ENCODE measurements around the gene ADGRF3.
"Not testable (repeated sequence)": the region's sequence is repeated elsewhere in the genome, so short reads cannot be mapped to it uniquely, and the experiment has no call there.

The ADGRF3 gene

GRCh38 chr2:26359886-26360473 lies 13.4 kb upstream of the ADGRF3 start:
- Mint-ChIP-seq H3K36me3 (peaks cover 12% of the 10 kb centered on the region), H3K27ac (no peak overlapping the region), H3K27me3 (no peaks in the 10 kb centered on the region), H3K9me3 (ENCODE audit: low read depth) (no peaks in the 10 kb centered on the region), H3K4me1 (ENCODE audit: low read depth) (peaks cover 63% of the 10 kb centered on the region), H3K4me3 (no peak overlapping the region)

- H3K27me3 Mint-ChIP-seq: no peaks in the 10 kb centered on the region
- H3K4me3 Mint-ChIP-seq: no peak overlapping the region
- no peaks in the 10 kb centered on the region for H3K9me3 Mint-ChIP-seq (ENCODE audit: low read depth)
- H3K4me1 Mint-ChIP-seq (ENCODE audit: low read depth): peaks cover 73% of the 10 kb centered on the region
- H3K27ac Mint-ChIP-seq: no peak overlapping the region
- peaks cover 17% of the 10 kb centered on the region for H3K36me3 Mint-ChIP-seq
These were observed 10.2 kb upstream of the ADGRF3 start for GRCh38 chr2:26356771-26357170.

GRCh38 chr2:26356111-26356510 lies 9.5 kb upstream of the ADGRF3 start:
- peak overlapping the region; percentile 17 for H3K27ac Mint-ChIP-seq
- no peaks in the 10 kb centered on the region for H3K27me3 Mint-ChIP-seq
- no peak overlapping the region for H3K4me3 Mint-ChIP-seq
- H3K36me3 Mint-ChIP-seq: peaks cover 17% of the 10 kb centered on the region
- no peaks in the 10 kb centered on the region for H3K9me3 Mint-ChIP-seq (ENCODE audit: low read depth)
- peaks cover 74% of the 10 kb centered on the region for H3K4me1 Mint-ChIP-seq (ENCODE audit: low read depth)

- Mint-ChIP-seq H3K36me3 (peaks cover 17% of the 10 kb centered on the region), H3K27ac (peak overlapping the region; percentile 35), H3K4me1 (ENCODE audit: low read depth) (peaks cover 73% of the 10 kb centered on the region), H3K9me3 (ENCODE audit: low read depth) (no peaks in the 10 kb centered on the region), H3K4me3 (peak overlapping the region; percentile 60), H3K27me3 (no peaks in the 10 kb centered on the region)
These were observed 8.7 kb upstream of the ADGRF3 start for GRCh38 chr2:26355038-26355995.

GRCh38 chr2:26354469-26354868 lies 7.9 kb upstream of the ADGRF3 start:
- H3K9me3 Mint-ChIP-seq (ENCODE audit: low read depth); H3K27me3 Mint-ChIP-seq; H3K4me3 Mint-ChIP-seq; H3K27ac Mint-ChIP-seq: not testable (repeated sequence)
- Mint-ChIP-seq H3K36me3 (peaks cover 14% of the 10 kb centered on the region), H3K4me1 (ENCODE audit: low read depth) (peaks cover 70% of the 10 kb centered on the region)

GRCh38 chr2:26352892-26353291 lies 6.3 kb upstream of the ADGRF3 start:
- peaks cover 69% of the 10 kb centered on the region for H3K4me1 Mint-ChIP-seq (ENCODE audit: low read depth)
- peaks cover 14% of the 10 kb centered on the region for H3K36me3 Mint-ChIP-seq

GRCh38 chr2:26351375-26352090 lies 4.9 kb upstream of the ADGRF3 start:
- Mint-ChIP-seq H3K4me3 (no peak overlapping the region), H3K27ac (no peak overlapping the region), H3K27me3 (no peaks in the 10 kb centered on the region), H3K36me3 (peaks cover 12% of the 10 kb centered on the region), H3K9me3 (ENCODE audit: low read depth) (no peaks in the 10 kb centered on the region), H3K4me1 (ENCODE audit: low read depth) (peaks cover 66% of the 10 kb centered on the region)

More at GRCh38 chr2:26352892-26353291, 6.3 kb upstream of the ADGRF3 start:
- Mint-ChIP-seq H3K4me3 (peak overlapping the region; percentile 17), H3K27me3 (no peaks in the 10 kb centered on the region), H3K27ac (peak overlapping the region; percentile 78), H3K9me3 (ENCODE audit: low read depth) (no peaks in the 10 kb centered on the region)

- peak overlapping the region; percentile 14 for H3K27ac Mint-ChIP-seq
- no peaks in the 10 kb centered on the region for H3K9me3 Mint-ChIP-seq (ENCODE audit: low read depth)
- peak overlapping the region; percentile 1 for H3K4me3 Mint-ChIP-seq
- peaks cover 56% of the 10 kb centered on the region for H3K4me1 Mint-ChIP-seq (ENCODE audit: low read depth)
- peaks cover 7% of the 10 kb centered on the region for H3K36me3 Mint-ChIP-seq
- no peaks in the 10 kb centered on the region for H3K27me3 Mint-ChIP-seq
These were observed 3.1 kb upstream of the ADGRF3 start for GRCh38 chr2:26349690-26350089.

- H3K27ac Mint-ChIP-seq: peak overlapping the region; percentile 99
- H3K27me3 Mint-ChIP-seq: no peaks in the 10 kb centered on the region
- peaks cover 50% of the 10 kb centered on the region for H3K4me1 Mint-ChIP-seq (ENCODE audit: low read depth)
- H3K36me3 Mint-ChIP-seq: peaks cover 2% of the 10 kb centered on the region
- no peaks in the 10 kb centered on the region for H3K9me3 Mint-ChIP-seq (ENCODE audit: low read depth)
- peak overlapping the region; percentile 99 for H3K4me3 Mint-ChIP-seq
These were observed 787 bp upstream of the ADGRF3 start for GRCh38 chr2:26347286-26347865.

GRCh38 chr2:26345545-26346453 lies 790 bp downstream of the ADGRF3 start, which contains the start of gene SELENOI:
TSS of gene SELENOI (plus strand) at chr2:26346143. CDS start at chr2:26346233, 90 bp downstream.
- peak within 1 kb of the TSS; percentile 99 for H3K4me3 Mint-ChIP-seq
- H3K27ac Mint-ChIP-seq: peak within 1 kb of the TSS; percentile 99
- H3K4me1 Mint-ChIP-seq (ENCODE audit: low read depth): peaks cover 43% of the 10 kb centered on the region
- H3K36me3 Mint-ChIP-seq: peaks cover 2% of the 10 kb centered on the region
- H3K27me3 Mint-ChIP-seq: no peaks in the 10 kb centered on the region
- H3K9me3 Mint-ChIP-seq (ENCODE audit: low read depth): no peaks in the 10 kb centered on the region

GRCh38 chr2:26345283-26345544 lies 1.4 kb downstream of the ADGRF3 start:
- Mint-ChIP-seq H3K4me1 (ENCODE audit: low read depth) (peaks cover 39% of the 10 kb centered on the region), H3K27ac (peak overlapping the region; percentile 99), H3K27me3 (no peaks in the 10 kb centered on the region), H3K4me3 (peak overlapping the region; percentile 99), H3K36me3 (peaks cover 2% of the 10 kb centered on the region), H3K9me3 (ENCODE audit: low read depth) (no peaks in the 10 kb centered on the region)

- H3K9me3 Mint-ChIP-seq (ENCODE audit: low read depth): no peaks in the 10 kb centered on the region
- peak overlapping the region; percentile 99 for H3K4me3 Mint-ChIP-seq
- H3K27me3 Mint-ChIP-seq: no peaks in the 10 kb centered on the region
- peak overlapping the region; percentile 99 for H3K27ac Mint-ChIP-seq
- peaks cover 2% of the 10 kb centered on the region for H3K36me3 Mint-ChIP-seq
- H3K4me1 Mint-ChIP-seq (ENCODE audit: low read depth): peaks cover 38% of the 10 kb centered on the region
These were observed 1.9 kb downstream of the ADGRF3 start for GRCh38 chr2:26344581-26345282.

GRCh38 chr2:26340831-26341230 lies 5.8 kb downstream of the ADGRF3 start:
- Mint-ChIP-seq H3K27ac (no peak overlapping the region), H3K4me3 (no peak overlapping the region), H3K27me3 (no peaks in the 10 kb centered on the region), H3K36me3 (no peaks in the 10 kb centered on the region), H3K9me3 (ENCODE audit: low read depth) (no peaks in the 10 kb centered on the region), H3K4me1 (ENCODE audit: low read depth) (peaks cover 18% of the 10 kb centered on the region)

Measured in activated naive CD8-positive, alpha-beta T cell (primary cell).